Caki2 (cell line): ENCODE measurements around the gene VPS37C. TPM values are rescaled to one million over a fixed set of nuclear protein-coding genes. Genes with fewer than 3 reads are reported as not detected.
"Not testable (repeated sequence)": the region's sequence is repeated elsewhere in the genome, so short reads cannot be mapped to it uniquely, and the experiment has no call there.

Experiments
- DNase-seq: peaks from one replicate; pipeline ENCODE4 v3.0.0-alpha.2; 2015; ENCODE audit warnings: low read depth
- in situ Hi-C: cut with HindIII; loops from 2 replicates; pipeline ENCODE4 v1.10.0; 2016; ENCODE audit warnings: low sequenced_read_pairs, low pct_unique_long_range_greater_than_20kb, mixed read lengths
- total RNA-seq: library from RNA; depleted of rRNA; stranded (reverse); fragments of >200 nt; shearing (Covaris generic); gene quantifications from 2 replicates; pipeline ENCODE4 v1.2.3, GENCODE V29; 2014; ENCODE audit warnings: low replicate concordance

Gene VPS37C
- total RNA-seq, 1 experiment from 2014 or later: 20.8 TPM

DNA sequence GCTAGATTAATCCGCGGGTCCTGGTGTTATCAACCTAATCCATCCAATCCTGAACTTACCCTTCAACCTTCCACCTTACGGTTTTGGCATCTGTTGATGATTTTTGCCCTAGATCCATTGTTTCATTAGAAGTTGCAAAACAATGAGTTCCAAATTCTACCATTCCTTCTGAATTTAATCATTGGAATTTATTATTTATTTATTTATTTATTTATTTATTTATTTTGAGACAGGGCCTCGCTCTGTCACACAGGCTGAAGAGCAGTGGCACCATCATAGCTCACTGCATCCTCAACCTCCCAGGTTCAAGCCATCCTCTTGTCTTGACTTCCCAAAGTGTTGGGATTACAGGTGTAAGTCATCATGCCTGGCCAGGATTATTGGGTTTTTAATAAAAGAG is 20.3 kb upstream of the VPS37C start:
- no peak for DNase-seq
- in situ Hi-C loops: no loop called here

DNA sequence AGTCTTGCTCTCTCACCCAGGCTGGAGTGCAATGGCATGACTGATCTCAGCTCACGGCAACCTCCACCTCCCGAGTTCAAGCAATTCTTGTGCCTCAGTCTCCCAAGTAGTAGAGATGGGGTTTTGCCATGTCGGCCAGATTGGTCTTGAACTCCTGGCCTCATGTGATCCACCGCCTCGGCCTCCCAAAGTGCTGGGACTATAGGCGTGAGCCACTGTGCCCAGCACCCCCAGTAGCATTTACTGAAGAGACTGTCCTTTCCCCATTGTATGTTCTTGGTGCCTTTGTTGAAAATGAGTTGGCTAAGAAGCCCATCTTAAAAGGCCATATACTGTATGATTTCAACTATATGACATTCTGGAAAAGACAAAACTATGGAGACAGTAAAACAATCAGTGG is 19.0 kb upstream of the VPS37C start:
- in situ Hi-C loops, DNase-seq: not testable (repeated sequence)

DNA sequence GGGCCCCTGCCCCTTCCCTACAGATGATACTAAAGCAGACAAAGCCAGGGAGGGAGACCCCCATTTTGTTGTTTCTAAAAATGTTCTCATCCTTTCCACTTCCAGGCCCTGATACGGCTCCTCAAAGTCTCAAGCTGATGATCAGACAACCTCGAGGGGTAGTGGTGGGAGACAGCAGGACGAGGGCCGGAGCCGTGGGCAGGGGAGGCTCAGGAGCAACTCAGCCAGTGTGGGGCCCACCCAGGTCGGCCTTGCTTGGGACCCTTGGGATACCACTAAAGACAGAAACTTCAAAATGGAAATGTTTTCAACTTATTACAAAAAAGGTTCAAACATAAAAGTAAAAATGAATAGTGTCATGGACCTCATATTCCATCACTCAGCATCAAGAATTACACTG is 15.2 kb upstream of the VPS37C start:
- in situ Hi-C loops: no loop called here
- DNase-seq: no peak

DNA sequence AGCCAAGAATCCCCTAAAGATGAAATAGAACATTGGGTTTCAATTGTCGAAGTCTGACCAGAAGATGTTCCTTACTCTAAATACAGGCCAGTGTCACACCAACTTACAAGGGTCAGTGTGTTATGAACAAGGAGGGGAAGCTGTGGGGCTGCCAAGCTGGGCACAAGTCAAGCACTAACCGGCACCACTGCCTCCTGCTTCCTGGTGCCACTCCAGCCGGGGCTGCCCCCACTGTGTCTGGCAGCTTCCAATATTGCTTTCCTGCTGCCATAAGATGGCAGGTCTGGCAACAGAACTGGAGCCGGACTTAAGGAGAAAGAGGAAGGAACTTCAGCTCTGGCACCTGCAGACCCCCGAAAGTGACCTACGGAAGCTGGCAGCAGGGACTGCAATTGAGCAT is 13.7 kb upstream of the VPS37C start:
- in situ Hi-C loops: no loop called here
- DNase-seq: no peak

DNA sequence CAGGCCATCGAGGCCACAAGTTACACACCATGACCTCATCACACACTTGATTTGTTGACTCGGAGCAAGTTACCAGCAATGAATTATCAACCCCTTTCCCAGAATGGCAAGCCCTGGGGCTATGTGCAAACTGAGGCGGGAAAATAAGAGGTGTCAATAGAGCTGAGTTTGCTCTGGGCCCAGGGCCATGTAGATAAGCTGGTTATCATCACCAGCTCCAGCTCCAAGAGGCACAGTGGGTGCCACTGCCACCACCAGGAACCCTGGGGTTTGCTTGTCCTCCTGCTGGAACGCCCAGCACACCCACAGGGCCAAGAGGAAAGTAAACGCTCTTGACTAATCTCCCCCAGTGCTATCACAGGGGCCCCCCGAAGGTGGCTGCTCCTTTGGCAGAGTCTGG is 13.0 kb upstream of the VPS37C start:
- DNase-seq: no peak
- in situ Hi-C loops: no loop called here

DNA sequence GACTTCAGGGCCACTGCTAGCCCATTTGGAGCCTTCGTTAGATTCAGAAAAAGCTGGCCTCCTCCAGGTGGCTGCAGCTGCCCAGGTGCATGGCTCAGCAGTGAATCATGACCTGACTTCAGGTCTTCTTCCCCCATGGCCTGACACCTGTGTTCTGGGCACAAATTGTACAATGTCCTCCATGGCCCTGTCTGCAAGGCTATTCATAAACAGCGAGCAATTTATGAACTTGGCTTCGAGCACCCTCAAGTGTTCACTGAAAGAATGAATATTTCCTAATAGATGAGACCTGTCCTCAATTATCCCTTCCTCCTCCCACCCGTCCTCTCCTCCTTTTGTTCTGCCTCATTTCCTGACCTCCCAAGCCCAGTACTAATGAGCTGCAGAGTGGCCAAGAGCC is 12.2 kb upstream of the VPS37C start:
- no peak for DNase-seq
- in situ Hi-C loops: no loop called here

DNA sequence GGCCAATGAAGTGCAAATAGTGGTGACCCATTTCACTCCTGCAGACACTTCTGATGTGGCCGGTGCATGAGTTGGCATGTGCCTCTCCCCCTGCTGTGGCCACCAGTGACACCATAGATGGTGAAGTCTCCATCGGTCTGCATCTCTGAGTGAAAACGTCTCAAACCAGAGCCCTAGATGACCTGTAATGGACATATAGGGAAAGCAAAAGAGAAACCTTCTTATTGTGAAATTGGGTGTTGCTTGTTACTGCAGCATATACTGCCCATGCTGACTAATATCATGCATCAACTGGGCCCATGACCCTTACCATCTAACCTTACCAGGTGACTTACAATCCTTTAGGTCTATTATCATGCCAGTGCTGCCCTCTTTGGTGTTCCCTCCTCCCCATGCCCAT is 11.7 kb upstream of the VPS37C start:
- in situ Hi-C loops: no loop called here
- DNase-seq: no peak

DNA sequence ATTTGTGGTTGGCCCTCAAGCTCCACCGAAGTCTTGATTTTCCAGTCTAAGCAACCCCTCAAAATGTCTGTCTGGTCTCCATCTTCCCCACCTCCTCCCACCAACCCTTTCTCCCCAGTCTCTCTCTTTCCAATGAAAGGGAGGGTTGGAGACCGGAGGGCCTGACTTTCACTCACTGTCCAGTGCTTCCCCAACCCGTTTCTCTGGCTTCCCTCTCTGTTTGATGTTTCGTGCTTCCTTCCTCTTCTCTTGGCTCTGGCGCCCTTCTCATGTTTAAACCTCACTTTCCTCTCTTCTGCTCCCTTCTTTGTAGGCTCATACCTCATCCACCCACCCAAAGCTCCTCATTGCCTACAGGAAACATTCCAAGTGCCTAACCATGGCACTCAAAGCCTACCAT is 11.1 kb upstream of the VPS37C start:
- DNase-seq: no peak
- in situ Hi-C loops: no loop called here

DNA sequence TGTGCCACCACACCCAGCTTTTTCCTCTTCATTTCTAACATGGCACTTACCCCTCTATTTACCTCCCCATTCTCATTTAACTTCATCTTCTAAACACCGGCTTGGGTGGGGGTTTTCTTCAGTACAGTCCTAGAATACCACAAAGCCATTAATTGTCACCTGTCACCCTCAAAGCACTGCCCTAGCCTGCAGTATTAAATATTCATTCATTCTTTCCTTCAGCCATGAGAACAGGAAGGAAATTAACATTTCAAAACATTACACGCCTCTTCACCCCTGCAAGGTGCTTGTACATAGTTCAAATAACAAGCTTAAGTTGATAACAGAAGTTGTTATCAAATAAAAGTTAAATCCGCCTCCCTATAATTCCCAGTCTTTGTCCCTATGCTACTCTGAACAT is 10.7 kb upstream of the VPS37C start:
- no peak for DNase-seq
- in situ Hi-C loops: no loop called here

DNA sequence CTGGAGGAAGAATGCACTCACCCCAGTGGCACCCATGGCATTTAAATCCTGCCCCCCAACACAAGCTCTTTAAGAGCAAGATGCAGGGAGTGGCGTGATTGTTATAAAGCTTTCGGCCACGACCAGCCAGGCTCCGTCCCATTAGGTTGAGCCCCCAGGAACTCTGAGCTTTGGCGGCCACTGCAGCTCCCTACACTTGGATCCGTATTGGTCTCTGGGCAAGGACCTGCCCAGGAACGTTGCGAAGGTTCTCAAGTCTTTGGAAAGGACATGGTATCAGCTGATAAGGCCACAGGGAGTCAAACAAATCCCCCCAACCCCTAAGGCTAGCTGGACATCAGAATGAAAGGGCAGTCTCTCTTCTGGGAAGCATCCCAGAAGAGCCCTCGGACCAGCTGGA is 9.3 kb upstream of the VPS37C start:
- in situ Hi-C loops: no loop called here

DNA sequence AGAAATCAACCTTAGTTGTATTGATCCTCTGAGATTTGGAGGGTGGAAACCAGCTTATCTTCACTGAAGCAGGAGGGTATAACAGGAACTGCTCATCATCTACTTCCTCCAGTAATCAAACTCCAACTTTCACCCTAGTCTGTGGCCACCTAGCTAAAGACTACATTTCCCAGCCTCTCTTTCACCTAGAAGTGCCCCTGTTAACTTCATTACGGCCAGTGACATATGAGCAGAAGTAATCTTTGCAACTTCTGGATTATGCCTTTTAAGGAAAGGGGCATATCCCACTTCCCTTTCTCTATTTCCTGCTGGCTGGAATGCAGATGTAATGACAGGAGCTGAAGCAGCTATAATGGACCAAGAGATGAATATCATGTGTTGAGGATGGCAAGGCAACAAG is 7.6 kb upstream of the VPS37C start:
- in situ Hi-C loops: no loop called here
- DNase-seq: no peak

More for the DNA sequence above, 9.3 kb upstream of the VPS37C start:
- no peak for DNase-seq

DNA sequence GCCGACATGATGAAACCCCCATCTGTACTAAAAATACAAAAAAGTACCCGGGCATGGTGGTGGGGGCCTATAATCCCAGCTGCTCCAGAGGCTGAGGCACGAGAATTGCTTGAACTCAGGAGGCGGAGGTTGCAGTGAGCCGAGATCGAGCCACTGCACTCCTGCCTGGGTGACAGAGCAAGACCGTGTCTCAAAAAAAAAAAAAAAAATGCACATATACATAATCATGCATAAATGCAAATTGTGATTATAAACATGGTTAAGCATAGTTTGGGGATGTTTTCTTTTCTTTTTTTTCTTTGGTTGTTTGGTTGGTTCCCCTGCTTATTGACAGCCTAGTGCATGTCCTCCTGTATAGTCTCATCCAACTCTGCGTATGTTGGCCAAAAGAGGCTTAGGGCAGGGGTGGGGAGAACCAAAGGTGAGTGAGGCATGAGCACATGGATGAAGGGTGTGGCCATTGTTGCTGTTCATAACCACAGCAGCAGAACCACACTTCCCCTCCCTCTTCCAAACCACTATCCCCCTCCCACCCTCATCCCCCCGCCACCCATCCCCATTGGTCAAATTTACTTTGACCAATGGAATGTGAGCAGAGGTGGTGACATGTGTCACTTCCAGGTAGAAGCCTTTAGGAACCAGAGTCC is 6.9 kb upstream of the VPS37C start:
- in situ Hi-C loops: no loop called here
- DNase-seq: no peak

DNA sequence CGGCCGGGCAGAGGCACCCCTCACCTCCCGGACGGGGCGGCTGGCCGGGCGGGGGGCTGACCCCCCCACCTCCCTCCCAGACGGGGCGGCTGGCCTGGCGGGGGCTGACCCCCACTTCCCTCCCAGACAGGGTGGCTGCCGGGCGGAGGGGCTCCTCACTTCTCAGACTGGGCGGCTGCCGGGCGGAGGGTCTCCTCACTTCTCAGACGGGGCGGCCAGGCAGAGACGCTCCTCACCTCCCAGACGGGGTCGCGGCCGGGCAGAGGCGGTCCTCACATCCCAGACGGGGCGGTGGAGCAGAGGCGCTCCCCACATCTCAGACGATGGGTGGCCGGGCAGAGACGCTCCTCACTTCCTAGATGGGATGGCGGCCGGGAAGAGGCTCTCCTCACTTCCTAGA is 5.1 kb upstream of the VPS37C start:
- in situ Hi-C loops, DNase-seq: not testable (repeated sequence)

DNA sequence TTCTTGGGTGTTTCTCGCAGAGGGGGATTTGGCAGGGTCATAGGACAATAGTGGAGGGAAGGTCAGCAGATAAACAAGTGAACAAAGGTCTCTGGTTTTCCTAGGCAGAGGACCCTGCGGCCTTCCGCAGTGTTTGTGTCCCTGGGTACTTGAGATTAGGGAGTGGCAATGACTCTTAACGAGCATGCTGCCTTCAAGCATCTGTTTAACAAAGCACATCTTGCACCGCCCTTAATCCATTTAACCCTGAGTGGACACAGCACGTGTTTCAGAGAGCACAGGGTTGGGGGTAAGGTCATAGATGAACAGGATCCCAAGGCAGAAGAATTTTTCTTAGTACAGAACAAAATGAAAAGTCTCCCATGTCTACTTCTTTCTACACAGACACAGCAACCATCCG is 4.6 kb upstream of the VPS37C start:
- in situ Hi-C loops, DNase-seq: not testable (repeated sequence)

DNA sequence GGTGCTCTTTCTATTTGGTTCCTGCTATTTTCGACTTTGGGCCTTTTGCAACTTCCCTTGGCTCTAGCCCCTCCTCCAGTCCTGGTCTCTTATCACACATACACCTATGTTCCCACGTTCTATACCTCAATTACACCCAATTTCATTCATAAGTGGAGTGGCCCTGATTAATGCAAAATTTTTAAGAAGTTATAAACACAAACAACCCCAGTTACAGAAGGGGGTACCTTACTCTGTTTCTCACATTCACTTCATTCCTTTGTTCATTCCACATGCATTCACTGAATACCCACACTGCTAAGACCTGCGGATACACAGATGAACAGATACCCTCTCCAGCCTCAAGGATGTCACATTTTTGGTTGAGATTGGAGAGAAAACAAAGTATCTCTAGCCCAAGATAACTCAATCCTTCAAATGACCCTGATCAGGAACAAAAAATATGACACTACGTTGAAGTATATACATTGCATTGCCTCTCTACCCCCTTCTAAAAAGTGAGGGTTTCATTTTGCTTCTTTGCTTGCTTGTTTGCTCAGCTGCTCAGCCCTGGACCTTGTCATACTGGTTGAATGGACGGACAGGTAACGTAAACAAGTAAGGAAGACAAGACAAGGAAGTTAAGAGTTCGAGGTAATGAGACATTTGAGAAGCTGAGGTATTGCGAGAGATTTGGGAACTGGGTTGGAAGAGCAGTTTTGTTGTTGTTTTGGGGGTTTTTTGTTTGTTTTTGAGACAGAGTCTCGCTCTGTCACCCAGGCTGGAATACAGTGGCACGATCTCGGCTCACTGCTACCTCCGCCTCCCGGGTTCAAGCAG is 3.6 kb upstream of the VPS37C start:
- no peak for DNase-seq
- in situ Hi-C loops: no loop called here

DNA sequence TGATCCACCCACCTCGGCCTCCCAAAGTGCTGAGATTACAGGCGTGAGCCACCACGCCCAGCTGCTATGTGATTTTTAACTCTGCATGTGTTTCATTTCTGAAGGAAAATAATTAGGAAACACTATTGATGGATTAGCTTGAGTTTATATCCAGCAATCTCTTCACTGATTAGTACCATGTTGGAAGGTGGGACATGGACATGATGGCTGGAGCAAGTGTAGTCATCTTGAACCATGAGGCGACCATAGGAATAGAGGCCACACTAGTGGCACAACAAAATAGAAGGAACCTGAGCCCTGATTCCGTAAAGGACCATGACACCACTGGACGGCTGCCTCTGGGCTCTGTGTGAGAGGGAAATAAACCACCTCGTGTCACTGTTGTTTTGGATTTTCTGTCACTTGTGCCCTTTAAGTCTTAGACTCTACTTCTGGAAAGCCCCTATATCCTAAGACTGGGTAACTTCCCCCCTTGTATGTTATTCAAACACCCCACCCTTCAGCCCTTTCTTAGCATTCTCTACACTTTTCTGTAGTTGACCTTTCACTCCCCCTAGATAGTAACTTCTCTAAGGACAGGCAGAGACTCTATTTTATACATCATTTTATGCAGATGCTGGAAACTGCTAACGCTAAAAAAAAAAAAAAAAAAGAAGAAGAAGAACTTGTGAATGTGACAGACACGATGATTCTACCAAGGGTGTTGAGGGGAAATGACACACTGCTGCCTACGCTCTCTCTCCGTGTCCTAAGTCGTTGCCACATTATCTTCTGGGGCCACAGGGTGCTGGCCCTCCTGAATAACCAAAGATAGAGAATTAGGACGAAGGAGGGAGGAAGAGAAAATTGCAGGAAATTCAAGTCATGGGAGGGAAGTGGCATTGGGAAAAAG is 2.7 kb upstream of the VPS37C start:
- in situ Hi-C loops: no loop called here

DNA sequence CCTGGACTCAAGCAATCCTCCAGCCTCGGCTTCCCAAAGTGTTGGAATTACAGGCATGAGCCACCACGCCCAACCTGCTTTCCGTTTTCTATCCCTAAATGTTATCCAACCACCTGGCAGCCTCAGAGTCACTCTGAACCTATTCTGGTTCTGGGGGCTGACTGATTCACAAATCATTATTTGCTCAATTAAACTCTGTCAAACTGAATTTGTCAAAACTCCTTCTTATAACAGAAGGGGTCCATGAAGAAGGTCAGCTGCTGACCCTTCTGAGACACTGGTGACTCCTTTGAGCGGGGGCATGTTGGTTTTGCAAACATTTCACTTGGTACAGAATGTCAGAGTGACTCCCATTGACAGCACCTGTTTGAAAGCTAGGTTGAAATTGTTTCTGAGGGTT is 1.8 kb upstream of the VPS37C start:
- no peak for DNase-seq
- in situ Hi-C loops: no loop called here

More for the DNA sequence above, 2.7 kb upstream of the VPS37C start:
- DNase-seq: no peak

DNA sequence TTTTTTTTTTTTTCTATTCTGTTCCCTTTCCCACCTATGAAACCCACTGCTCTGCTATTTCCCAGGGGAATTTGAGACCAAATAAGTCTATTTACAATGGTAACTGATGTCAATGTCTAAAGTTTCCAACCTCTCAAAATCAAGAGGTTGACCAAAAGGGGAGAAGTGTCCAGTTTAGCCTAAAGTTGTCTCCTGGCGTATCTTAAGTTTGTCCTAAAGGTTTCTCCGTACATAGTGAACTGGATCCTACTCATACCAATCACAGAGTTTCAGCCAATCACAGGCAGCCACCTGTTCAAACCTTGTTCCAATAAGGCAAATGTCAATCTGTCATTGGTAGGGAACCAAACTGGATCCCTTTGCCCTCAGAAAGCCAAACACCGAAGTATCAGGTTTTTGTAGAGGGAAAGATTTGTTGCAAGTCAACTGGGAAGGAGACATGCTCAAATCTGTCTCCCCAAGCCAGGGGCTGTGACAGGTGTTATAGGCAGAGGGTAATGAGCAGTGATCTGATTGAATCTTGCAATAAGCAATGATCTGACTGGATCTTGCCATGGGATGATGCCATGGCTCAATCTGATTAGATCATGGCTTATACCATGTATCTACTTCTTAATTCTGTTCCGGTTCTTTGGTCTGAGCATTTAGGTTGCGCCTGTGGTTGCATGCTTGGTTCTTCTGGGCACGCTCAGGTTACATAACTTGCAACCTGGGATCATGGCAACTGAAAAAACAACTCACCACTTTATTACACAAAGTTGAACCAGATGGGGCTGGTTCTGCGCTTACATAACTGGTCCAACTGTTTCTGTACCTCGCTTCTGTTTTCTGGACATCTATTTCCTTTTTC is 1.1 kb upstream of the VPS37C start:
- DNase-seq: no peak
- in situ Hi-C loops: no loop called here
